Upper lobe of right lung (tissue), 1 donor: Measurements from ENCODE around the gene CUEDC1. TPM values are rescaled to one million over a fixed set of nuclear protein-coding genes. Genes with fewer than 3 reads are reported as not detected.
A peak's percentile ranks its signal among the peaks of the same experiment; 100 is the strongest.

Source experiments
- ATAC-seq: fragments of 200-7000 bp; cut with Tn5 transposase; one replicate; pipeline ENCODE4 v1.9.1; 2020; ENCODE audit warnings: mild to moderate bottlenecking, moderate library complexity
- DNase-seq: peaks from one replicate; pipeline ENCODE4 v3.0.0-alpha.2; 2020
- H3K27ac ChIP-seq: fragments of 200-600 bp; one replicate; pipeline ENCODE4 v1.8.0; 2022
- H3K27me3 ChIP-seq: fragments of 200-600 bp; one replicate; pipeline ENCODE4 v1.8.0; 2022; ENCODE audit warnings: mild to moderate bottlenecking
- H3K36me3 ChIP-seq: fragments of 200-600 bp; one replicate; pipeline ENCODE4 v1.8.0; 2022
- H3K4me1 ChIP-seq: fragments of 200-600 bp; one replicate; pipeline ENCODE4 v1.8.0; 2022
- H3K4me3 ChIP-seq: fragments of 200-600 bp; one replicate; pipeline ENCODE4 v1.8.0; 2022; ENCODE audit warnings: mild to moderate bottlenecking
- H3K9me3 ChIP-seq: fragments of 200-600 bp; one replicate; pipeline ENCODE4 v1.8.0; 2022
- CTCF ChIP-seq: fragments of 200-600 bp; IDR thresholded peaks from one replicate; pipeline ENCODE4 v1.8.0; 2022; ENCODE audit warnings: antibody characterized with exemption
- intact Hi-C: fragments of 100-400 bp; cut with DNase I; formaldehyde crosslinking; loops from one replicate; pipeline ENCODE4 v1.11.0; 2022
- total RNA-seq: library from RNA; stranded (reverse); fragmentation: NEBNext Ultra II Directional; extraction: Animal tissue kit (Norgen Biotek cat#: 25700); gene quantifications from one replicate; pipeline ENCODE4 v1.2.1, GENCODE V29; 2021
- donor health status: DM: no; HTN: yes; CAD: no; lungs with severe emphysema.

Gene CUEDC1
- total RNA-seq, 1 donor from 2014 or later, result 41.9 TPM

DNA sequence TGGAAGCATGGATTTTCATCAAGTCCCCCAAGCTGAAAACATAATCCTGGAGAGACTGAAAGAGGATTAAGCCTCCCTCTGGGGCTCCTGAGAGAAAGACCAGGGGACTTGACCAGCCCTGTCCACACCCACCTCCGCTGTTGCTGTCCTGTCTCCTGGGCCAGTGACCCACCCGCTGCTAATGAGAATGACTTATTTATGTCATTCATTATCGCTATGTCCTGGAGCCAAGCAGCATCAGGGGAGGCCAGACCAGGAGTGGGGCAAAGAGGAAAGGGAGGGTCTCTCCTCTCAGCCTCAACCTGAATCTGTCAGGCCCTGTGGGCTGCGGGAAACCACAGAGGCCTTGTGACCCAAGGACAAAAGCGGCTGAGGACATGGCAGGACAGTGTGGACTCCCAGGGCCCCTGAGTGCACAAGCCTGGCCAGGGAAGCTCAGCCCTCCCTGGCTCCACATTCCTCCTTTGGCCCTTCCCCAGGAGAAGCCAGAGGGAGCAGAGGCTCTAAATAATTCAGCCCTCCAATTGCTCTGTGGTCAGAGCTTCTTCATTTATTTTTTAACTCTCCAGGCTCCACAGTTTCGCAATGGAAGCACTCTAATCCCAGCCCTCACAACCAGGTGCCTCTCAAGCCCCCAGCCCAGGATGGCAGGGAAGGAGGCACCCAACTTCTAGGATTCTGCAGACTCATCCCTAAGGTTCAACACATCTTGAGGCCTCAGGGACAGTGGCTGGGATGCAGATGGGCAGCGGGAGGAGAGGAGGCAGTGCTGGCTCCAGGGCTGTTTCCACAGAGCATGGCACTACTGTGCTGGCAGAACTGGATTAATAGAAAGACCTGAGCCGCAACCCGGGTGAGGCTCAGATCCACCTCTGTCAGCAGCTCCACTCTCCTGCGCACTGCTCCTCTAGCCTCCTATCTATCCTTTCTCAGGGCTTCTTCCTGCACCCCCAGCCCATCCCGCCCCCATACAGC is 19.1 kb downstream of the CUEDC1 start:
- no peak for DNase-seq
- Histone ChIP-seq H3K27ac (peak overlapping the region; percentile 85), H3K36me3 (no peaks in the 10 kb centered on the region), H3K27me3 (no peaks in the 10 kb centered on the region), H3K4me1 (peaks cover 38% of the 10 kb centered on the region), H3K9me3 (no peaks in the 10 kb centered on the region), H3K4me3 (no peak overlapping the region)
- intact Hi-C loops, result no loop called here
- ATAC-seq, result peak; percentile 70
- no peak for TF ChIP-seq CTCF

DNA sequence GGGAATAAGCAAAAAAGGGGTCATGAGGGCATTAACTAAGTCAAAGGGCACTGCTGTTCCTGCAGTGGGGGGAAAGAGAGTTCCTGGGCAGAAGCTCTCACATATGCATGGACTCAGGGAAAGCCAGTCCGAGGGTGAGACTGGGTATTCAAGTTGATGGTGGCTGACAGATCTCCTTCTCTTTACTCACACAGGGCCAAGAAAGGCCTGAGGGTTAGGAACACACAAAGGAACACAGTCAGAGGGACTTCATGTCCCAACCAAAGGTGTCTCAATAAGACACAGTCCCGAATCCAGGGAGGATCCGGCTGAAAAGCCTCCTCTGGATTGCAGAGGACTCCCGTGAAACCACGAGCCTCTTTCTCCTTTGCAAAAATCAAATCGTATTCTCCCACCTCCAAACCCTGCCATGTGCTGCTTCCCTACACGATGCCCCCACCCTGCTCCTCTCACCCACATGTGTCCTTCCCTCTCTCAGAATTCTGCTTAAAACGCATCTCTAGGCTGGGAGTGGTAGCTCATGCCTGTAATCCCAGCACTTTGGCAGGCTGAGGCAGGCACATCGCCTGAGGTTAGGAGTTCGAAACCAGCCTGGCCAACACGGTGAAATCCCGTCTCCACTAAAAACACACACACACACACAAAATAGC is 23.6 kb downstream of the CUEDC1 start:
- intact Hi-C loops, result no loop called here
- no peak for ATAC-seq
- no peak overlapping the region for H3K4me3 ChIP-seq
- peaks cover 52% of the 10 kb centered on the region for H3K4me1 ChIP-seq
- no peak for DNase-seq
- no peaks in the 10 kb centered on the region for H3K36me3 ChIP-seq
- no peaks in the 10 kb centered on the region for H3K27me3 ChIP-seq
- H3K9me3 ChIP-seq, result no peaks in the 10 kb centered on the region
- H3K27ac ChIP-seq, result no peak overlapping the region
- TF ChIP-seq CTCF, result no peak

- ATAC-seq (no peak), DNase-seq (no peak)
- intact Hi-C loops, result no loop called here
- no peak for TF ChIP-seq CTCF
- Histone ChIP-seq H3K4me3 (no peak overlapping the region), H3K9me3 (no peaks in the 10 kb centered on the region), H3K27me3 (no peaks in the 10 kb centered on the region), H3K36me3 (no peaks in the 10 kb centered on the region), H3K27ac (no peak overlapping the region), H3K4me1 (peaks cover 40% of the 10 kb centered on the region)
Measured at GRCh38 chr17:57930239-57930638, 25.0 kb downstream of the CUEDC1 start.

DNA sequence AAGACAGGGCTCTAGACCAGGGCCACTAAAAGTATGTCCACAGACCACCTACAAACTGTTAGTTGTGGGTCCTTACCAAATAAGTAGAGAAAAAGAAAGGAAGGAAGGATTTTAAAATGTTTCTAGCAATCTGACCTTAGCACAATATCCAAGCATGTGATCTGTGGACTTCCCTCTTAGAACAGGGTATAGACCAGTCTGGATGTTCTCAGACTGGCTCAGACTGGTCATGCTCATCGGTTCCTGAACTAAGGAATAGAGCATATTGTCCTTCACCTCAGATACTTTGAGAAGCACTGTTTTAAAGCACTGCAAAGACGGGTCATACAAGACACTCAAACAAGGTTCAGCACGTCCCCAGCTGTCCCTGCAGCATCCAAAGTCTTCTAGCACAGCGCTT is 25.8 kb downstream of the CUEDC1 start:
- DNase-seq, result no peak
- TF ChIP-seq CTCF, result no peak
- intact Hi-C loops, result no loop called here
- Histone ChIP-seq H3K4me1 (peaks cover 43% of the 10 kb centered on the region), H3K27me3 (no peaks in the 10 kb centered on the region), H3K9me3 (no peaks in the 10 kb centered on the region), H3K4me3 (no peak overlapping the region), H3K36me3 (no peaks in the 10 kb centered on the region), H3K27ac (no peak overlapping the region)
- peak; percentile 80 for ATAC-seq

DNA sequence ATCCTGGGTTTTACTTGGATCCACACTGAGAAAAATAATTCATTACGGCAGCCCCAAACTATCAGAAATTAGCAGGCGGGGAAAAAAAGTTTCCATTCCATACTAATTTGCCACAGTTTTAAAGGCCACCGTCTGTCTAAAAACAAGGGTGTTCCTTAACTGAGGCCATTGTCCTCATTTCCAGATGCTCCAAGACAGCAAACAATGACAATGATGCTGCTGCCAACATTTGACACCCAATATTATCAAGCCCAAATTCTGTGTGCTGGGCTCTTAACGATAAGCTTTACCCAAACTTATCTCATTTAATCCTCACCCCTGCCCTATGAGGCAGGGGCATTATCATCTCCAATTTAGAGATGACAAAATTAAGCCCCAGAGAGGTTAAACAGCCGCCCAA is 26.3 kb downstream of the CUEDC1 start:
- DNase-seq (no peak), ATAC-seq (no peak)
- no peak for TF ChIP-seq CTCF
- no peaks in the 10 kb centered on the region for H3K27me3 ChIP-seq
- intact Hi-C loops, result no loop called here
- no peaks in the 10 kb centered on the region for H3K36me3 ChIP-seq
- peaks cover 44% of the 10 kb centered on the region for H3K4me1 ChIP-seq
- no peaks in the 10 kb centered on the region for H3K9me3 ChIP-seq
- no peak overlapping the region for H3K27ac ChIP-seq
- no peak overlapping the region for H3K4me3 ChIP-seq
